Superior temporal gyrus (tissue), 1 donor: ENCODE results near the gene ZNF326.

ENCODE experiments used
- DNase-seq: peaks from one replicate; pipeline ENCODE4 v3.0.0-alpha.2; 2016; ENCODE audit errors: extremely low spot score

ZNF326 gene

GRCh38 chr1:89994805-89995597, at the start of gene ZNF326:
ZNF326 (plus strand) TSS chr1:89995110; CDS start chr1:89995258, 148 bp downstream.
- peak; percentile 92 for DNase-seq

- no peak for DNase-seq
These were observed 48.9 kb upstream of the ZNF326 start for GRCh38 chr1:89945852-89946476.

GRCh38 chr1:89946532-89946931, 48.4 kb upstream of the ZNF326 start:
- no peak for DNase-seq

- DNase-seq: no peak
These were observed 46.1 kb upstream of the ZNF326 start for GRCh38 chr1:89948722-89949345.

GRCh38 chr1:89949991-89950624, 44.8 kb upstream of the ZNF326 start:
- no peak for DNase-seq

- no peak for DNase-seq
These were observed 44.2 kb upstream of the ZNF326 start for GRCh38 chr1:89950703-89951102.

- DNase-seq: no peak
These were observed 42.9 kb upstream of the ZNF326 start for GRCh38 chr1:89951766-89952604.

- DNase-seq: no peak
These were observed 42.2 kb upstream of the ZNF326 start for GRCh38 chr1:89952605-89953130.

GRCh38 chr1:89953131-89953626, 41.7 kb upstream of the ZNF326 start:
- DNase-seq: no peak

GRCh38 chr1:89953929-89954328, 41.0 kb upstream of the ZNF326 start:
- DNase-seq: no peak

GRCh38 chr1:89954401-89954800, 40.5 kb upstream of the ZNF326 start:
- no peak for DNase-seq

- DNase-seq: no peak
These were observed 39.4 kb upstream of the ZNF326 start for GRCh38 chr1:89955311-89956205.

GRCh38 chr1:89957107-89957506, 37.8 kb upstream of the ZNF326 start:
- DNase-seq: peak; percentile 44

GRCh38 chr1:89958851-89959654, 35.9 kb upstream of the ZNF326 start:
- DNase-seq: no peak

GRCh38 chr1:89959719-89960118, 35.2 kb upstream of the ZNF326 start:
- no peak for DNase-seq

- no peak for DNase-seq
These were observed 32.7 kb upstream of the ZNF326 start for GRCh38 chr1:89962024-89962741.

GRCh38 chr1:89962742-89963075, 32.2 kb upstream of the ZNF326 start:
- no peak for DNase-seq

- DNase-seq: no peak
These were observed 29.6 kb upstream of the ZNF326 start for GRCh38 chr1:89965193-89965768.
